K562 (cell line): ENCODE measurements around the gene FASTK. TPM values are rescaled to one million over a fixed set of nuclear protein-coding genes. Genes with fewer than 3 reads are reported as not detected.
"Not testable (repeated sequence)": the region's sequence is repeated elsewhere in the genome, so short reads cannot be mapped to it uniquely, and the experiment has no call there.

Experiments
- ATAC-seq: fragments of 200-7000 bp; cut with Tn5 transposase; 3 replicates; pipeline ENCODE4 v1.9.1; 2020; ENCODE audit warnings: moderate library complexity
- BruUV-seq: library from RNA; stranded (reverse); fragments of 400-500 nt; replicated peaks from 2 replicates; lab custom pipeline; 2021; lab: Mats Ljungman, UMichigan
- CTCF ChIA-PET: fragments of 300-600 bp; formaldehyde crosslinking; extraction: SDS; loops from one replicate; lab custom pipeline; 2021; ENCODE audit warnings: low intra/inter-chr PET ratio; lab: Yijun Ruan, JAX
- POLR2A ChIA-PET: fragments of 300-600, 350-650 bp; sonication (Branson Sonifier 250); formaldehyde crosslinking; extraction: SDS; loops from one replicate; lab custom pipeline; 2021; ENCODE audit warnings: antibody characterized with exemption, inconsistent platforms; lab: Yijun Ruan, JAX
- DNase-seq, 4 experiments: peaks; one replicate each; pipeline versions ENCODE4 v3.0.0 to v3.0.0-alpha.2; 2011 to 2018; ENCODE audit warnings: low spot score in 3 of 4, mixed read lengths in 3 of 4; ENCODE audit errors: extremely low read depth in 1 of 4
- FAIRE-seq: peaks from 2 replicates; lab custom pipeline; 2011; peaks lifted over from hg19 to GRCh38; lab: Jason Lieb, UNC
- H2AFZ ChIP-seq: 2 replicates; pipeline ENCODE4 v1.6.0; 2011; ENCODE audit warnings: low read depth, low read length, control low read depth, inconsistent platforms
- H3K27ac ChIP-seq: fragments of 200-600 bp; 3 replicates; pipeline ENCODE4 v1.8.0; 2011; ENCODE audit warnings: low read depth, mild to moderate bottlenecking, control low read depth, inconsistent platforms, low read length, moderate library complexity, mixed read lengths; ENCODE audit errors: extremely low read depth
- H3K27me3 ChIP-seq, 2 experiments: fragments of 300-600 bp in 1 of 2; 2 replicates in 1 of 2; 3 replicates in 1 of 2; pipeline versions ENCODE4 v1.6.0 to v1.8.0; 2011; ENCODE audit warnings: inconsistent platforms in 2 of 2, low read length in 2 of 2, mild to moderate bottlenecking in 1 of 2, mixed read lengths in 1 of 2, moderate library complexity in 1 of 2; ENCODE audit not compliant: control insufficient read depth in 2 of 2, insufficient read depth in 2 of 2
- H3K36me3 ChIP-seq: fragments of 300-600 bp; 3 replicates; pipeline ENCODE4 v1.8.0; 2011; ENCODE audit warnings: mild to moderate bottlenecking, low read length, inconsistent platforms; ENCODE audit not compliant: control insufficient read depth, insufficient read depth
- H3K4me1 ChIP-seq, 2 experiments: fragments of 200-600 bp in 1 of 2; replicated peaks in 1 of 2; 2 replicates in 1 of 2; 3 replicates in 1 of 2; pipeline versions ENCODE4 v1.5.1 to v1.8.0; 2011; ENCODE audit warnings: inconsistent platforms in 2 of 2, low read length in 2 of 2, mild to moderate bottlenecking in 1 of 2, mixed read lengths in 1 of 2, moderate library complexity in 1 of 2; ENCODE audit not compliant: control insufficient read depth in 2 of 2, insufficient read depth in 2 of 2
- H3K4me2 ChIP-seq: 2 replicates; pipeline ENCODE4 v1.6.1; 2011; ENCODE audit warnings: low read length, control low read depth, inconsistent platforms, mixed read lengths; ENCODE audit not compliant: insufficient read depth
- H3K4me3 ChIP-seq: fragments of 200-600 bp; sonication (generic), shearing (Covaris generic); 2 replicates; pipeline ENCODE4 v1.5.1; 2016; ENCODE audit warnings: control low read depth, inconsistent platforms
- H3K79me2 ChIP-seq: fragments of 200-600 bp; 3 replicates; pipeline ENCODE4 v1.8.0; 2011; ENCODE audit warnings: low read length, inconsistent platforms; ENCODE audit not compliant: control insufficient read depth, insufficient read depth
- H3K9ac ChIP-seq, 2 experiments: 2 replicates each; pipeline versions ENCODE4 v1.6.0 to v1.6.1; 2011; ENCODE audit warnings: low read depth in 2 of 2, low read length in 2 of 2, control low read depth in 1 of 2, inconsistent platforms in 1 of 2, mild to moderate bottlenecking in 1 of 2, mixed read lengths in 1 of 2; ENCODE audit not compliant: insufficient read depth in 1 of 2
- H3K9me1 ChIP-seq: one replicate; pipeline ENCODE4 v1.6.0; 2011; ENCODE audit warnings: inconsistent platforms, mild to moderate bottlenecking, low read length, moderate library complexity; ENCODE audit not compliant: control insufficient read depth, insufficient read depth
- H3K9me3 ChIP-seq: replicated peaks from 2 replicates; pipeline ENCODE4 v1.5.1; 2011; ENCODE audit warnings: low read depth, low read length, inconsistent platforms; ENCODE audit not compliant: control insufficient read depth, insufficient read depth
- H4K20me1 ChIP-seq: replicated peaks from 2 replicates; pipeline ENCODE4 v1.6.1; 2011; ENCODE audit warnings: low read length, inconsistent platforms, mixed read lengths; ENCODE audit not compliant: control insufficient read depth, insufficient read depth
- NFE2L1 ChIP-seq: fragments of 450-650 bp; IDR thresholded peaks from 2 replicates; pipeline ENCODE4 v1.6.1; 2016; ENCODE audit warnings: missing genetic modification characterization, low read depth, mild to moderate bottlenecking, missing compliant biosample characterization, moderate library complexity, borderline replicate concordance
- PBX2 ChIP-seq, 2 experiments: IDR thresholded peaks in 1 of 2; conservative IDR thresholded peaks in 1 of 2; 2 replicates each; pipeline ENCODE4 v1.6.1; 2016; ENCODE audit warnings: low read depth in 2 of 2, mild to moderate bottlenecking in 1 of 2, missing compliant biosample characterization in 1 of 2, missing genetic modification characterization in 1 of 2, moderate library complexity in 1 of 2
- PREB ChIP-seq: sonication (generic); formaldehyde crosslinking; IDR thresholded peaks from 2 replicates; pipeline ENCODE4 v1.8.1; 2023; ENCODE audit warnings: mild to moderate bottlenecking, missing genetic modification reagents
- TBL1XR1 ChIP-seq, 2 experiments: IDR thresholded peaks; 2 replicates each; pipeline ENCODE4 v1.6.1; 2012; ENCODE audit warnings: improper control_type of control experiment in 2 of 2, low read length in 2 of 2, mild to moderate bottlenecking in 1 of 2
- TSHZ1 ChIP-seq: fragments of 250-450 bp; sonication (Bioruptor Pico); IDR thresholded peaks from 2 replicates; pipeline ENCODE4 v1.4.0; 2020; ENCODE audit warnings: mild to moderate bottlenecking, moderate library complexity
- USF2 ChIP-seq: sonication (generic); formaldehyde crosslinking; IDR thresholded peaks from 2 replicates; pipeline ENCODE4 v1.5.0; 2020; ENCODE audit warnings: missing genetic modification reagents
- ZFP1 ChIP-seq: fragments of 450-650 bp; formaldehyde crosslinking; IDR thresholded peaks from 2 replicates; pipeline ENCODE4 v1.4.0; 2020; ENCODE audit warnings: mild to moderate bottlenecking, mixed read lengths
- ZNF311 ChIP-seq: fragments of 250-450 bp; sonication (Bioruptor Pico); IDR thresholded peaks from 2 replicates; pipeline ENCODE4 v1.4.0; 2020; ENCODE audit warnings: mild to moderate bottlenecking, moderate library complexity
- ZNF586 ChIP-seq: fragments of 450-650 bp; formaldehyde crosslinking; conservative IDR thresholded peaks from 2 replicates; pipeline ENCODE4 v1.4.0; 2020; ENCODE audit warnings: mild to moderate bottlenecking, moderate library complexity
- WGBS: fragments of 100-300 bp; shearing (Covaris generic); methylation state at CpG from one replicate; pipeline ENCODE4 v1.1.6; 2016; ENCODE audit warnings: low coverage, mixed read lengths; ENCODE audit not compliant: insufficient coverage; ENCODE audit errors: missing lambda C conversion rate; 5-methylcytosine and 5-hydroxymethylcytosine counted together
- in situ Hi-C: fragments of 300-500 bp; cut with MboI; formaldehyde crosslinking; loops from 4 replicates; pipeline ENCODE4 v1.15.0; 2018; ENCODE audit warnings: inconsistent platforms, mixed read lengths
- intact Hi-C: fragments of 100-400 bp; cut with micrococcal nuclease; formaldehyde crosslinking; loops from 2 replicates; pipeline ENCODE4 v1.14.2; 2022
- polyA plus RNA-seq, 8 experiments: library from polyadenylated mRNA; depleted of rRNA in 4 of 8; stranded (reverse) in 5 of 8; unstranded in 3 of 8; fragments of >200 nt; fragmentation: Nextera tagmentation in 2 of 8; fragmentation: Illumina TruSeq in 1 of 8; extraction: Ambion mirVana in 2 of 8; extraction: Trizol in 1 of 8; gene quantifications; 2 replicates each; pipeline versions ENCODE4 v1.2.1 to v1.2.3, GENCODE V29; 2011 to 2014; ENCODE audit warnings: inconsistent platforms in 1 of 8, missing spikeins in 1 of 8
- total RNA-seq, 7 experiments: library from RNA; depleted of rRNA in 6 of 7; stranded (reverse); fragments of >200 nt in 6 of 7; fragmentation: Illumina TruSeq in 2 of 7; extraction: Trizol in 2 of 7; gene quantifications; 2 replicates each; pipeline versions ENCODE4 v1.2.1 to v1.2.3, GENCODE V29; 2011 to 2021; ENCODE audit warnings: low replicate concordance in 1 of 7

The FASTK gene
- total and polyA plus RNA-seq, 9 of the 15 experiments (the other 6 are each of a cell fraction or from before 2014, with no cell fraction given), result 0.51 to 150 (median 48.2) TPM

- CTCF ChIA-PET, result interaction anchor here (2.4 kb wide), 1 partner anchor 84 kb away, joined by 33 read pairs; no protein-coding TSS in a partner anchor
- TF ChIP-seq ZNF586 (peak; percentile 70; the same call in 1 of the 2 replicates), PBX2 (tag; conservative IDR thresholded peaks at IDR 0.05; ENCODE audit: low read depth) (peak; percentile 77), PREB (CRISPR knock-in tag) (0 out of 2 replicates have a peak, but pooled peaks have one; percentile 14), ZFP1 (peak; percentile 86), NFE2L1 (tag) (peak; percentile 68), ZNF311 (CRISPR knock-in tag) (peak; percentile 98), USF2 (CRISPR knock-in tag) (peak; percentile 61), TBL1XR1 (IDR thresholded peaks at IDR 0.05; ENCODE audit: low read length in 2 of 2) (peak; percentile 3 to 13; a peak in 2 of 4 replicates), TSHZ1 (peak; percentile 87)
- not testable (repeated sequence) for TF ChIP-seq PBX2 (CRISPR knock-in tag; IDR thresholded peaks at IDR 0.05; ENCODE audit: low read depth)
Measured at GRCh38 chr7:151026771-151027727, 53.6 kb downstream of the FASTK start.

More at GRCh38 chr7:151026771-151027727, 53.6 kb downstream of the FASTK start:
- FAIRE-seq (peak; percentile 85), ATAC-seq (0 out of 3 replicates have a peak, but pooled peaks have one; percentile 1), DNase-seq (peak in 2 of 4 experiments; percentile 58 to 92)
- in situ Hi-C loops, BruUV-seq, H3K9me3 ChIP-seq, H3K27me3 ChIP-seq, H3K9me1 ChIP-seq, H4K20me1 ChIP-seq: not testable (repeated sequence)
- POLR2A ChIA-PET, result interaction anchor here (0.6 to 14.3 kb wide), 10 partner anchors 8 to 225 kb away, joined by 3 to 146 read pairs (median 3); partner anchors contain the start of gene FASTK
- peak overlapping the region; percentile 73 for H3K27ac ChIP-seq
- WGBS, result 2% methylated on average over 19 of the region's 19 CpGs
- H3K4me3 ChIP-seq, result peak overlapping the region; percentile 58
- H3K4me1 ChIP-seq, result peaks cover 35 to 53% of the 10 kb centered on the region in 2 experiments
- peak overlapping the region; percentile 39 to 51; a peak in 3 of 4 replicates for H3K9ac ChIP-seq
- peaks cover 19% of the 10 kb centered on the region; the same call in 2 of the 3 replicates for H3K36me3 ChIP-seq
- peak overlapping the region; percentile 81 for H3K4me2 ChIP-seq
- H3K79me2 ChIP-seq, result peaks cover 28% of the 10 kb centered on the region
- intact Hi-C loops, result loop anchor here (1.0 kb wide), 1 partner anchor 9 kb away; no protein-coding TSS in a partner anchor
- peak overlapping the region; percentile 47 for H2AFZ ChIP-seq
